GM19239 (cell line): ENCODE data around the gene ZNF583.
A peak's percentile ranks its signal among the peaks of the same experiment; 100 is the strongest.

Experiments
- DNase-seq: peaks from one replicate; pipeline ENCODE4 v3.0.0; 2011; ENCODE audit warnings: low spot score; ENCODE audit not compliant: insufficient read length
- FAIRE-seq: peaks from 2 replicates; lab custom pipeline; 2011; peaks lifted over from hg19 to GRCh38; lab: Jason Lieb, UNC

ZNF583 gene

DNA sequence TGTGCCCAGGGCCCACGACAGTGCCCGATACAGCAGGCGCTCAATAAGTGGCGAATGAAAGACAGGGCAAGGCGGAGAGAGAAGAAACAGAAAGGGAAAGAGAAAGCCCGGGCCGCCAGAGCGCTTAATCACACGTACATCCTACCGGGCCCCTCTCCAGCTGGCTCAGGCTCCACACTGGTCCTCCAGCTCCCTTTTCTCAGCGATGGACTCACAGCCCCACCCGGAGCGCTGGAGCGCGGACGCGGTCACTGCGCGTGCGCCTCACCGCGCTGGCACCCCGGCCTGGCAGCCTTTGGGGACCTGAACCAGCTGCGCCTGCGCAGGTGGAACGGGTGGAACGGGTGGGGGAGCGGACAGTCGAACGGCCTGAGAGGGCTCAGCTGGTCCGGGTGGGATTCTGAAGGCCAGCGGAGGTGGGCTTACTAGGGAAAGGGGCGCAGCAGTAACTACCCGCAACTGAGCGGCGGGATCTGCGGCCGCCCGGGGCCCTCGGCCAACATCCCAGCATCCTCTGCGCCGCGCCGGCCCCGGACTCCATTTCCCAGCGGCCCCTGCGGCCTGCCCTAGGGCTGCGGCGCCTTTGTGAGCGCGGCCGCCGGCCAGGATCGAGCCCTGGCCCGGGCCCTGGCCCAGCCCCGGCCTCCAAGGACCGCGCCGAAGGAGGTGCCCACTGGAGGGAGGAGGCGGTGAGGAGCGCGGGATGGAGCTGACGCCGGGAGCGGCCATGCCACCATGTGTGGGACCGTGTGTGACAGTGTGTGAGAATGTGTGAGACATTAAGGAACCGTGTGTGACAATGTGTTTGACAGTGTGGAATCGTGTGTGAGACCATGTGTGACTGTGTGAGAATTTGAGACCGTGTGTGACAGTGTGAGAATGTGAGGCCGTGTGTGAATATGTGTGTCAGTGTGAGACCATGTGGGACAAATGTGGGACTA lies at the start of gene ZNF583:
ZNF583 (plus strand) TSS at position 569 of the 941 bp plus-strand sequence. CDS start 2,783 bp downstream, outside the sequence.
- DNase-seq (peak; percentile 74), FAIRE-seq (peak; percentile 48)

DNA sequence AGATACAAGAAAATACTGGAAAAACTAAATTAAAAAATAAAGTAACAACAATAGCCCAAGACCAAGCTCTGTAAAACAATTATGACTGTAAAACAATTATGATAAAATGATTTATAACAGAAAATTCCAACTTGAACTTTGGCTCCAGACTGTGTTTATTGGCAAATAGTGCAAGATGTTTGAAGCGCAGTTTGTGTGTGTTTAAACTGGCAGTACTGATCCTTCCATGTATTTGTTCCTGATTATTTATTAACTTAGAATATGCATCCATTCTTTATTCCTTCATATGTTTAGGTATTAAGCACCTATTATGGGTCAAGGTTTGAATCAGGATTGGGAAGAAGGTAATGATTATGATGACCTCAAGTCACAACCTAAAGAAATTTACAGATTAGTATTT lies 48.6 kb upstream of the ZNF583 start:
- no peak for DNase-seq
- FAIRE-seq = no peak

DNA sequence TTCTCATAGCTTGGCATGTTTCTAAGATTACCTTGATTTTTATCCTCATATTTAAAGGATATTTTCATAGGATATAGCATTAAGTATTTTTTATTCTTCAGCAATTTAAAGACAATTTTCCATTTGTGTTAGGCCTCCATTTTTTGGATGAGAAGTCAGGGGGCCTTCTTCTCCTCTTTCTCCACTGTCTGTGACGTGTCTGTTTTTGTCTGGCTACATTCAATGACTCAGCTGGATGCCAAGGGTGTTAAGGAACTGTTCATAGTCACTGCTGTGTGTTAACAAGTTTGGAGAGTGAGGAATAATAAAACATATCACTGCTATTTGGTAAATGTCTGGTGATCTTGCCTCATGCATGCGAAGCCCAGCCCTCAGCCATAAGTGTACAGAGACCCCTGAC lies 47.2 kb upstream of the ZNF583 start:
- DNase-seq (no peak), FAIRE-seq (no peak)

DNA sequence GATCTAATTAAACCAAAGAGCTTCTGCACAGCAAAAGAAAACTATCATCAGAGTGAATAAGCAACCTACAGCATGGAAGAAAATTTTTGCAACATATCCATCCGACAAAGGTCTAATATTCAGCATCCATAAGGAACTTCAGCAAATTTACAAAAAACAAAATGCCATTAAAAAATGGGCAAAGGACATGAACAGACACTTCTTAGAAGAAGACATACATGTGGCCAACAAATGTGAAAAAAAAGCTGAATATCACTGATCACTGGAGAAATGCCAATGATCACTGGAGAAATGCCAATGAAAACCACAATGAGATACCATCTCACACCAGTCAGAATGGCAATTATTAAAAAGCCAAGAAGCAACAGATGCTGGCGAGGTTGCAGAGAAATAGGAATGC lies 43.3 kb upstream of the ZNF583 start:
- DNase-seq (no peak), FAIRE-seq (no peak)

DNA sequence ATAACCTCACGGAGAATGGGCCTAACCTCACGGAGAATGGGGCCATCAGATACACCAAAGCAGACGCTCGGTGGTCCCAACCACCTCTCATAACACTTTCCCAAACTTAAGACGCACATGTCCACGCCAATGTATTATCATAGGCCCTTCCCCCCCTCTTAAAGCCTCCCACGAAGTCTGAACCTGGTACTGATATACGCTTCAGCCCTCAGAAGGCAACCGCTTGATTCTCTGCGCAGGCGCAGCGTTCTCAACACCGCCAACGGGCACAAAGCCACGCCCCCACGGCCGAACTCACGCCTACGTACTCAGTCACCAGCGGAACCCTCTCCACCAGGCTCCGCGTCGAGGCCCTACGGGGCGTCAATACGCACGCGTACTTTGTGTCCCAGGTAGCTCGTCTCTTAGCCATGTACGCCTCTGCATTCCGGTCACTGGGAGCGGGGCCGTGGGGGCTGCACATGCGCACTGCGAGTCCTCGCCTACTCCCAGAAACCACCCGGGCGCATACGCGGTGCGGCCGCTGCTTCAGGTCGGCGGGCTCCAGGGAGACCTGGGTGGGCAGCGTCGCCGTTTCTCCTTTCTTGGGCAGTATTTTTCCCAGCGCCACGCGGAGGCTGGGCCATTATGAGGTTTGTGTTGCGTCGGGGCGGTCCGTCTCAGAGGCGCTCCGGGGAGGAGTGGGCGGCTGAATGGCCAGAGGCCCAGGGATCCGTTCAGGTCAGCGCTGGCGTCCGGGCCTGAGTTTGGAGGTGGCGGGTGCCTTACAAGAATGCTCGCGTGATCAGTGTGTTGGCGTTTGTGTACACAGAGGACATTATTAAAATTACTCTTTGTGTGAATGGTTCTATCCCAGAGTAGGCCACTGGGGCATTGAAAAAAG lies 36.1 kb upstream of the ZNF583 start:
- FAIRE-seq = no peak
- DNase-seq = peak; percentile 10

DNA sequence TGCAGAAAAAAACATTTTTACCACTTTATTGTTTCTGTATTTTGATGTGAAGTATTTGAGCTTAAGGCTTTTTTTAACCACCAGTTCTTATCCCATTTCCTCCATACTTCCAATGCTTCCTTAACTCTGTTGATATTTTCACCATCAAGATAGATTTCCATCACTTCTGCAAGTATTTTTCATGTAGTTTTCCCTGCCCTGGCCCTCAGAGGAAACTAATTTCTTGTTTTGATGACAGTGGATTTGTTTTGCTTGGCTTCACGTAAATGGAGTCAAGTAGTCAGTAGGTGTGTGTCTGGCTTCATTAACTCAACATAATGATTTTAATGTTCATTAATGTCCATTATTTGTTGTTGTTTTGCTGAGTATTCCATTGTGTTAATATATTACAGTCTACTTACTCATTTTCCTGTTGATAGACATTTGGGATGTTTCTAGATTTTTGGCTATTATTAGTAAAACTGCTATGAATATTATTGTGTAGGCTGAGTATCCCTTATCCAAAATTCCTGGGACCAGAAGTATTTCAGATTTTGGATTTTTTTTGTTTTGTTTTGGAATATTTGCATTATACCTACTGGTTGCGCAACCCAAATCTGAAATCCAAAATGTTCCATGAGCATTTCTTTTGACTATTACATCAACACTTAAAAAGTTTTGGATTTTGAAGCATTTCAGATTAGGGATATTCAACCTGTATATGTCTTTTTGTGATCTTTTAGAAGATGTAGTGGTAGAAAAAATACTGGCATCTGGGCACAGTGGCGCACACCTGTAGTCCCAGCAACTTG lies 34.1 kb upstream of the ZNF583 start:
- no peak for DNase-seq

DNA sequence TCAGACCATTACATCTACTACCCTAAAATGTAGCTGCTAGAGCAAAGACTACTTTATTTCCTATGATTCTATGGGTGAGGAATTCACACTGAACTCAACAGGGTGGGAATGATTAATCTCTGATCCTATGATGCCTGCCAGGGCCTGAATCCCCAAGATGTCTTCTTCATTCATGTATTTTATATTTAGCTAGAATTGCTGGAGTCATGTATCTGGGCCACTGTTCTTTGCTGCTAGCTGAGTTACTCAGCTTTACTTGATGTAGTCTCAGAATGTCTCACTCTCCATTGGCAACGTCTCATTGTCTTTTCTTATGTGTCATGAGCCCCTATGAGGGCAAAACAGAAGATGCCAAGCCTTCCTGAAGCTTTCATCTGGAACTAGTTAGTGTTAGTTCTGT lies 31.9 kb upstream of the ZNF583 start:
- no peak for DNase-seq
- no peak for FAIRE-seq

More for the DNA sequence above, 34.1 kb upstream of the ZNF583 start:
- FAIRE-seq = no peak

DNA sequence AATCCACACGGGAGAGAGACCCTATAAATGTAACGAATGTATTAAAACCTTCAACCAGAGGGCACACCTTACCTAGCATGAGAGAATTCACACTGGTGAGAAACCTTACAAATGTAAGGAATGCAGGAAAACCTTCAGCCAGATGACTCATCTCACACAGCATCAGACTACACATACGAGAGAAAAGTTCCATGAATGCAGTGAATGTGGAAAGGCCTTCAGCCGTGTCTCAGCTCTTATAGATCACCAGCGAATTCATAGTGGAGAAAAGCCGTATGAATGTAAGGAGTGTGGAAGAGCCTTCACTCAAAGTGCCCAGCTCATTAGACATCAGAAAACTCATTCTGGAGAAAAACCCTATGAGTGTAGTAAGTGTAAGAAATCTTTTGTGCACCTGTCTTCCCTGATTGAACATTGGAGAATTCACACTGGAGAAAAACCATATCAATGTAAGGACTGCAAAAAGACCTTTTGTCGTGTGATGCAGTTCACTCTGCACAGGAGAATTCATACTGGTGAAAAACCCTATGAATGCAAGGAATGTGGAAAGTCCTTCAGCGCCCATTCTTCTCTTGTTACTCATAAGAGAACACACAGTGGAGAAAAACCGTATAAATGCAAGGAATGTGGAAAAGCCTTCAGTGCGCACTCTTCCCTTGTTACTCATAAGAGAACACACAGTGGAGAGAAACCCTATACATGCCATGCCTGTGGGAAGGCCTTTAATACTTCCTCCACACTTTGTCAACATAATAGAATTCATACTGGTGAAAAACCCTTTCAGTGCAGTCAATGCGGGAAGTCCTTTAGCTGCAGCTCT lies 26.8 kb upstream of the ZNF583 start:
- no peak for DNase-seq

DNA sequence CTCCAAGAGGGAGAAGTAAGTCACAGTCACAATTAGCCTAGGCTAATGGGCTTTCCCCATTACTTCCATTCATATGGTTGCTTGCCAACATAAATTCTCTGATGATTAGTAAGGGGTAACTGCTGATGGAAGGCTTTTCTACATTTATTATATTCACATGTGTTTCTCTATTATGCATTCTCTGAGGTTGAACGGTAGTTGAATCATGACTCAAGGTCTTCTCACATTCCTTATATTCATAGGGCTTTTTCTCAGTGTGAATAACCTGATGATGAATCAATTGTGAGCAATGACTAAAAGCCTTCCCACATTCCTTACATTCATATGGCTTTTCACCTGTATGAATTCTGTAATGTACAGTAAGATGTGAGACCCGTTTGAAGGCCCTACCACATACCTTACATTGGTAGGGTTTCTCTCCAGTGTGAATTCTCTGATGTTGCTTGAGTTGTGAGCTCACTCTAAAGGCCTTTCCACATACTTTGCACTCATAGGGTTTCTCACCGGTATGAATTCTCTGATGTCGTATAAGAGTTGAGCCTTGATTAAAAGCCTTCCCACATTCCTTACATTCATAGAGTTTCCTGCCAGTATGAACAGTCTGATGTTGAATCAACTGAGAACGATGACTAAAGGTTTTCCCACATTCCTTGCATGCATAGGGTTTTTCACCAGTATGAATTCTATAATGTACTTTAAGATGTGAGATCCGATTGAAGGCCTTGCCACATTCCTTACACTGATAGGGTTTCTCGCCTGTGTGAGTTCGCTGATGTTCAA lies 20.1 kb upstream of the ZNF583 start:
- FAIRE-seq = no peak
- DNase-seq = no peak

More for the DNA sequence above, 26.8 kb upstream of the ZNF583 start:
- FAIRE-seq = no peak

DNA sequence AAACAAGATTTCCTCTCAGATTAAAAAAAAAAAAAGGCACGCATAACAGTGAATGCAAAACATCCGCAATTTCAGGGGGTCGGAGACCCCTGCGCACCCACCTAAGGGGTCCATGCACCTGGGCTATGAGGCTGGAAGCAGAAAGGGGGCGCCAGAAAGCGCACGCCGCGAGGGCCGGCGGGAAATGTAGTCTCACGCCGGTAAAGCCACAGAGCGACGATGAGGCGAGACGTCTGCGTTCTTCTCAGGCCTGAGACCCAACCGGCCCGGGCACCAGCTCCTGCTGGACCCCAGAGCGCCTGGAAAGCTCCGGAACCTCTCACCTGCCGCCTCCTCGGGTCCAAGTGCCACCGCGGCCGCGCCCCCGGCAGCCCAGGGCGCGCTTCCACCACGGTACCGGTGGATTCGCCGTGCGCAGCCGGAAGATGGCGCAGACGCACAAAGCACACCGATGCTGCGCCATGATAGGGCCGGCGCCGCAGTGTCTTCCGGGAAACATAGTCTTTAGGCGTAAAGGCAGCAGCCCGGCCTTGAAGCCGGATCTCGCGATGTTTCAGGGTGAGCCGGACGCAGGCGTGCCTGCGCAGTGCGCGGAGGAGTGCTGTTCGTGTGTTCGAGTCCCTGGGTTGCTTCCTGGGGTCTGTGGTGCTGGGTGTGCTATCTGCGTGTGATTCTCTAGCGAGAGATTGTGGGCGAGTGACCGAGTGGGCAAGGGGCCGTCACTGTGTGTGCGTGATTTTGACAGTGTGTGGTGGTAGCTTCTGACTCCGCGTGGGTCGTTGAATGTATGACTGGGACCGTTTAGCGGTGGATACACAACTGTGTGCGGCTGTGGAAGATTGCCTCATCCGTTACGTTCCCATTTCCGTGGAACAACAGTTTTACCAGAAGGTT lies 10.8 kb upstream of the ZNF583 start, which contains the start of gene ZNF582:
ZNF582 (minus strand) TSS at position 416 of the 894 bp plus-strand sequence. CDS start 1,782 bp downstream, outside the sequence.
- peak; percentile 61 for DNase-seq
- peak; percentile 74 for FAIRE-seq

DNA sequence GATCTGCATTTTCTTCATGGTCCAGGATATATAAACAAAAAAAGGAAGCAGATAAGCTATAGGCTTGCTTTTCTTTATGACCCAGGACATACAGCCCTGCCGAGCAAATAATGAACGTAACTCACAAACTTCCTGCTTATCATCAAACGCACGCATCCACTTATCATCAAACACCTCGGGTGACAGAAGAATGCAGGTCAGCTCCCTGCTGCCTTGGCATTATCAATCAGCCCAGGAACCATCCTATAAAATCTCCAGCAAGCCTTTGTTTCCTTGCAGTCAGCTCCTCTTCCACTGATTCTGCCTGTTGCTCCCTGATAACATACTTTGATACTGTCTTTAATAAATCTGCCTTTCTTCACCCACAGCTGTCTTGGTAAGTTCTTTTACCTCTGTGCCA lies 5.3 kb upstream of the ZNF583 start:
- DNase-seq (no peak), FAIRE-seq (no peak)

DNA sequence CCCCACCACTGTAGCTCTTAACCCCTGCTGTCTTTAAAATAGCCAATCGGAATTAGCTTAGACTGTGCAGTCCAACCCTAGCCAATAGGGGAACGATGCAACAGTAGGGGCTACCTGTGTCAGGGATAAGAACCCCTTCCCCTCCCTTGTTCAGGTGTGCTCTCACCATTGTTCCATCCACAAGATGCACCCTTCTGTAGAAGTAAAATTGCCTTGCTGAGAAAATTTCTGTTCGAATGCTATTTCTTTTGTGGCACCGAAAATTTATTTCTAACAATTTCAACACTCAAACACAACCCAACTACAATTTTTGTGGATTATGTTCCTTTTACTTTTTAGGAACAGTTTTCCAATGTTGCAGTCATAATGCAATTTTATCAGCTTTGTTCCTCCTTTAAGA lies 3.6 kb upstream of the ZNF583 start:
- no peak for FAIRE-seq
- no peak for DNase-seq

DNA sequence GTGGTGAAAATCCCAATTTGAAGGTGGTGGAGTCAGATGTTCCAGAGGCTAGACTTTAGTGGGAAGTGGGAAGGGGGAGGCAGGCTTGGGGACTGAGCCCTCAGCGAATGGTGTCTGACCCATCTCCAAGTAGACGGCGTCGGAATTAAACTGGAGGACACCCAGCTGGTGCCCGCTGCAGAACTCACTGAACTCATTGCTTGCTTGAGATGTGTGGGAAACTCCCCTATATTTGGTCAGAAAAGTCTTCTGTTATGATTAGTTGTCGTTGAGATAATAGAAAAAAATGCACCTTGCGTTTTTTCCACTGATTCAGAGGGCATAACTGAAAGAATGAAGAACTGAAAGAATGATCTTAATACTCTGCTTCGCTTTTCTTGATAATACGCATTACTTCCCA lies 871 bp upstream of the ZNF583 start:
- no peak for FAIRE-seq
- DNase-seq = no peak

DNA sequence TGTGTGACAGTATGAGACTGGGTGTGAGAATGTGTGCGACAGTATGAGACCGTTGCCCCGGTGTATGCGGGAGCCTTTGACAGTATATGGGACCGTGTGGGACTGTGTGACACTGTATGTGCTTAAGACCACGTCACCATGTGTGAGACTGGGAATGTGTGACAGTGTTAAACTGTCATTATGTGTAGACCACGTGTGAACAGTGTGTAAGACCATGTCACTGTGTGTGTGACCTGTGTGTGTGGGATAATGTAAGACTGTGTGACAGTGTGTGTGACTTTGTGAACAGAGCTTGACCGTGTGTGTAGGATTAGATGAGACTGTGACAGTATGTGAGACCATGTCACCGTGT lies 549 bp downstream of the ZNF583 start:
- FAIRE-seq (no peak), DNase-seq (no peak)

DNA sequence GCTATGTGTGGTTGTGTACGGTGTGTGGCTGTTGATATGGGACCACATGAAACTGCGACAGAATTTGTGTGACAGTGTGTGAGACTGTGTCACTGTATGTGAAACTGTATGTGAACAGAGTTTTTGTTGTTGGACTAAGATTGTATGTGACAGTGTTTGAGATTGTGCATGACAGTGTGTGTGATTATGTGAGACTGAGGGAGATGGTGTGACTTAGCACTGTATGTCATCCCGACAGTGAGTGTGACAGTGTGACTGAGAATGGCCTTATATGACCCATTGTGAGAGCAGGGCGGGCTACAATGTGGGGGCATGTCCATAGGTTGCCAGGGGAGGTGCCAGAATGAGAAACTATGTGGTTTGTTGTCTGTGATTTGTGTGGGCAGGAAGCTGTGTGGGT lies 930 bp downstream of the ZNF583 start:
- FAIRE-seq (no peak), DNase-seq (no peak)

DNA sequence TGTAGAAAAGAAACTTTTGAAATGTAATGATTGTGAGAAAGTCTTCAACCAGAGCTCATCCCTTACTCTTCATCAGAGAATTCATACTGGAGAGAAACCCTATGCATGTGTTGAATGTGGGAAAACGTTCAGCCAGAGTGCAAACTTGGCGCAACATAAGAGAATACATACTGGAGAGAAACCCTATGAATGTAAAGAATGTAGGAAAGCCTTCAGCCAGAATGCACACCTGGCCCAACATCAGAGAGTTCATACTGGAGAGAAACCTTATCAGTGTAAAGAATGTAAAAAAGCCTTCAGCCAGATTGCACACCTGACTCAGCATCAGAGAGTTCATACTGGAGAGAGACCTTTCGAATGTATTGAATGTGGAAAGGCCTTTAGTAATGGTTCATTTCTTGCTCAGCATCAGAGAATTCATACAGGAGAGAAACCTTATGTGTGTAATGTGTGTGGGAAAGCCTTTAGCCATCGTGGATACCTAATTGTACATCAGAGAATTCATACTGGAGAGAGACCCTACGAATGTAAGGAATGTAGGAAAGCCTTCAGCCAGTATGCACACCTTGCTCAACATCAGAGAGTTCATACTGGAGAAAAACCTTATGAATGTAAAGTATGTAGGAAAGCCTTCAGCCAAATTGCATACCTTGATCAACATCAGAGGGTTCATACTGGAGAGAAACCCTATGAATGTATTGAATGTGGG lies 19.3 kb downstream of the ZNF583 start:
- no peak for DNase-seq
- no peak for FAIRE-seq

DNA sequence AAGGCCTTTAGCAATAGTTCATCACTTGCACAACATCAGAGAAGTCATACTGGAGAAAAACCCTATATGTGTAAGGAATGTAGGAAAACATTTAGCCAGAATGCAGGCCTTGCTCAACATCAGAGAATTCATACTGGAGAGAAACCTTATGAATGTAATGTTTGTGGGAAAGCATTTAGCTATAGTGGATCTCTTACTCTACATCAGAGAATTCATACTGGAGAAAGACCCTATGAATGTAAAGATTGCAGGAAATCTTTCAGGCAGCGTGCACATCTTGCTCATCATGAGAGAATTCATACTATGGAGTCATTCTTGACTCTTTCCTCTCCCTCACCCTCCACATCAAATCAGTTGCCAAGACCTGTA lies 19.8 kb downstream of the ZNF583 start:
- no peak for FAIRE-seq
- DNase-seq = no peak
